ENCODE measurements around the gene UBD.
A peak's percentile ranks its signal among the peaks of the same experiment; 100 is the strongest.

The UBD gene

GRCh38 chr6:29521006-29521680, 38.4 kb downstream of the UBD start:
- no peak for DNase-seq (ENCODE audit: low read depth)

- no peak for DNase-seq (ENCODE audit: low read depth)
These were observed 39.3 kb downstream of the UBD start for GRCh38 chr6:29520232-29520631.

GRCh38 chr6:29519291-29520010, 40.1 kb downstream of the UBD start:
- no peak for DNase-seq (ENCODE audit: low read depth)

- DNase-seq (ENCODE audit: low read depth), result no peak
These were observed 41.6 kb downstream of the UBD start for GRCh38 chr6:29517728-29518440.

- DNase-seq (ENCODE audit: low read depth), result no peak
These were observed 42.3 kb downstream of the UBD start for GRCh38 chr6:29517245-29517644.

GRCh38 chr6:29516108-29516507, 43.4 kb downstream of the UBD start:
- DNase-seq (ENCODE audit: low read depth), result peak; percentile 5

GRCh38 chr6:29510746-29511300, 48.7 kb downstream of the UBD start:
- DNase-seq (ENCODE audit: low read depth), result no peak

- DNase-seq (ENCODE audit: low read depth), result no peak
These were observed 49.3 kb downstream of the UBD start for GRCh38 chr6:29510202-29510601.

- DNase-seq (ENCODE audit: low read depth), result no peak
These were observed 49.8 kb downstream of the UBD start for GRCh38 chr6:29509711-29510110.

GRCh38 chr6:29509239-29509638, 50.3 kb downstream of the UBD start:
- no peak for DNase-seq (ENCODE audit: low read depth)

GRCh38 chr6:29507319-29507718, 52.2 kb downstream of the UBD start:
- no peak for DNase-seq (ENCODE audit: low read depth)

- no peak for DNase-seq (ENCODE audit: low read depth)
These were observed 53.0 kb downstream of the UBD start for GRCh38 chr6:29506446-29507067.

GRCh38 chr6:29505808-29506207, 53.7 kb downstream of the UBD start:
- DNase-seq (ENCODE audit: low read depth), result no peak

Measured in amniotic epithelial cell (primary cell).